ENCODE data around the gene C8A. TPM values are rescaled to one million over a fixed set of nuclear protein-coding genes. Genes with fewer than 3 reads are reported as not detected.
A peak's percentile ranks its signal among the peaks of the same experiment; 100 is the strongest.

C8A gene
- total and polyA plus RNA-seq, 2 of the 13 experiments (the other 11 are each of a cell fraction or from before 2014, with no cell fraction given) = 10.5 to 15.0 TPM

GRCh38 chr1:56911098-56911938 lies 56.7 kb downstream of the C8A start (continued):
- TF ChIP-seq ZNF800 (CRISPR knock-in tag; IDR thresholded peaks at IDR 0.05) = no peak
- TF ChIP-seq MIER2 (CRISPR knock-in tag; IDR thresholded peaks at IDR 0.05) = no peak
- TF ChIP-seq, protein P1, sequence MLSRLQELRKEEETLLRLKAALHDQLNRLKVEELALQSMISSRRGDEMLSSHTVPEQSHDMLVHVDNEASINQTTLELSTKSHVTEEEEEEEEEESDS (CRISPR knock-in tag; IDR thresholded peaks at IDR 0.05; ENCODE audit: borderline replicate concordance) = no peak
- TF ChIP-seq, protein P2, sequence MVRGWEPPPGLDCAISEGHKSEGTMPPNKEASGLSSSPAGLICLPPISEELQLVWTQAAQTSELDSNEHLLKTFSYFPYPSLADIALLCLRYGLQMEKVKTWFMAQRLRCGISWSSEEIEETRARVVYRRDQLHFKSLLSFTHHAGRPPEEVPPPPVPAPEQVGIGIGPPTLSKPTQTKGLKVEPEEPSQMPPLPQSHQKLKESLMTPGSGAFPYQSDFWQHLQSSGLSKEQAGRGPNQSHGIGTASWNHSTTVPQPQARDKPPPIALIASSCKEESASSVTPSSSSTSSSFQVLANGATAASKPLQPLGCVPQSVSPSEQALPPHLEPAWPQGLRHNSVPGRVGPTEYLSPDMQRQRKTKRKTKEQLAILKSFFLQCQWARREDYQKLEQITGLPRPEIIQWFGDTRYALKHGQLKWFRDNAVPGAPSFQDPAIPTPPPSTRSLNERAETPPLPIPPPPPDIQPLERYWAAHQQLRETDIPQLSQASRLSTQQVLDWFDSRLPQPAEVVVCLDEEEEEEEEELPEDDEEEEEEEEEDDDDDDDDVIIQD (CRISPR knock-in tag; IDR thresholded peaks at IDR 0.05; ENCODE audit: low read depth) = peak; percentile 24; the same call in 1 of the 2 replicates
- TF ChIP-seq ERF (CRISPR knock-in tag; IDR thresholded peaks at IDR 0.05) = 0 out of 2 replicates have a peak, but pooled peaks have one; percentile 20
- peak; percentile 62; the same call in 1 of the 2 replicates for TF ChIP-seq ZKSCAN8 (CRISPR knock-in tag; IDR thresholded peaks at IDR 0.05; ENCODE audit: borderline replicate concordance)
- TF ChIP-seq ZFP37 (CRISPR knock-in tag; IDR thresholded peaks at IDR 0.05; ENCODE audit: borderline replicate concordance) = 0 out of 2 replicates have a peak, but pooled peaks have one; percentile 45
- no peak for TF ChIP-seq ZNF230 (CRISPR knock-in tag; IDR thresholded peaks at IDR 0.05)
- TF ChIP-seq TBL1XR1 (IDR thresholded peaks at IDR 0.05; ENCODE audit: borderline replicate concordance, low read length, partially characterized antibody) = peak; percentile 96
- peak; percentile 95 for TF ChIP-seq SKI (IDR thresholded peaks at IDR 0.05; ENCODE audit: partially characterized antibody)
- no peak; the same call in 1 of the 2 replicates for TF ChIP-seq KDM4B (CRISPR knock-in tag; IDR thresholded peaks at IDR 0.05)
- peak; percentile 67; the same call in 1 of the 2 replicates for TF ChIP-seq TBX2 (CRISPR knock-in tag; IDR thresholded peaks at IDR 0.05; ENCODE audit: borderline replicate concordance)
- TF ChIP-seq ZNF879 (CRISPR knock-in tag; IDR thresholded peaks at IDR 0.05) = no peak
- TF ChIP-seq ZNF563 (CRISPR knock-in tag; IDR thresholded peaks at IDR 0.05) = no peak
- TF ChIP-seq, protein P3, sequence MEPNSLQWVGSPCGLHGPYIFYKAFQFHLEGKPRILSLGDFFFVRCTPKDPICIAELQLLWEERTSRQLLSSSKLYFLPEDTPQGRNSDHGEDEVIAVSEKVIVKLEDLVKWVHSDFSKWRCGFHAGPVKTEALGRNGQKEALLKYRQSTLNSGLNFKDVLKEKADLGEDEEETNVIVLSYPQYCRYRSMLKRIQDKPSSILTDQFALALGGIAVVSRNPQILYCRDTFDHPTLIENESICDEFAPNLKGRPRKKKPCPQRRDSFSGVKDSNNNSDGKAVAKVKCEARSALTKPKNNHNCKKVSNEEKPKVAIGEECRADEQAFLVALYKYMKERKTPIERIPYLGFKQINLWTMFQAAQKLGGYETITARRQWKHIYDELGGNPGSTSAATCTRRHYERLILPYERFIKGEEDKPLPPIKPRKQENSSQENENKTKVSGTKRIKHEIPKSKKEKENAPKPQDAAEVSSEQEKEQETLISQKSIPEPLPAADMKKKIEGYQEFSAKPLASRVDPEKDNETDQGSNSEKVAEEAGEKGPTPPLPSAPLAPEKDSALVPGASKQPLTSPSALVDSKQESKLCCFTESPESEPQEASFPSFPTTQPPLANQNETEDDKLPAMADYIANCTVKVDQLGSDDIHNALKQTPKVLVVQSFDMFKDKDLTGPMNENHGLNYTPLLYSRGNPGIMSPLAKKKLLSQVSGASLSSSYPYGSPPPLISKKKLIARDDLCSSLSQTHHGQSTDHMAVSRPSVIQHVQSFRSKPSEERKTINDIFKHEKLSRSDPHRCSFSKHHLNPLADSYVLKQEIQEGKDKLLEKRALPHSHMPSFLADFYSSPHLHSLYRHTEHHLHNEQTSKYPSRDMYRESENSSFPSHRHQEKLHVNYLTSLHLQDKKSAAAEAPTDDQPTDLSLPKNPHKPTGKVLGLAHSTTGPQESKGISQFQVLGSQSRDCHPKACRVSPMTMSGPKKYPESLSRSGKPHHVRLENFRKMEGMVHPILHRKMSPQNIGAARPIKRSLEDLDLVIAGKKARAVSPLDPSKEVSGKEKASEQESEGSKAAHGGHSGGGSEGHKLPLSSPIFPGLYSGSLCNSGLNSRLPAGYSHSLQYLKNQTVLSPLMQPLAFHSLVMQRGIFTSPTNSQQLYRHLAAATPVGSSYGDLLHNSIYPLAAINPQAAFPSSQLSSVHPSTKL (CRISPR knock-in tag; IDR thresholded peaks at IDR 0.05) = peak; percentile 75
- no peak for TF ChIP-seq ZNF780A (CRISPR knock-in tag; IDR thresholded peaks at IDR 0.05)
- TF ChIP-seq SALL1 (CRISPR knock-in tag; IDR thresholded peaks at IDR 0.05) = peak; percentile 54
- TF ChIP-seq ZNF362 (CRISPR knock-in tag; IDR thresholded peaks at IDR 0.05; ENCODE audit: borderline replicate concordance) = no peak
- peak in 1 of 2 experiments; percentile 81; a peak in 2 of 4 replicates for TF ChIP-seq EP300 (IDR thresholded peaks at IDR 0.05; ENCODE audit: low read depth in 2 of 2, low read length in 2 of 2)
- peak; percentile 76 for TF ChIP-seq EP300 (CRISPR knock-in tag; IDR thresholded peaks at IDR 0.05; ENCODE audit: borderline replicate concordance)
- TF ChIP-seq NFKBIZ (CRISPR knock-in tag; IDR thresholded peaks at IDR 0.05) = peak; percentile 86; the same call in 1 of the 2 replicates

All from HepG2 (cell line).